Stimulated activated CD8-positive, alpha-beta memory T cell treated with anti-CD3 and anti-CD28 coated beads, Interleukin-7, amount 100 ng/mL, for 4 hours (primary cell): ENCODE measurements around the gene ZNF311.

ENCODE experiments used
- DNase-seq, 2 donors: peaks; one replicate each; pipeline ENCODE4 v3.0.0-alpha.2; 2020; ENCODE audit warnings: low read depth in 2 of 2

ZNF311 gene

GRCh38 chr6:29005183-29005885 is at the start of gene ZNF311:
Gene ZNF311 (minus strand): TSS chr6:29005315. CDS start chr6:29003954, 1,361 bp downstream.
- DNase-seq, result no peak

GRCh38 chr6:29051680-29052079 is 46.6 kb upstream of the ZNF311 start:
- DNase-seq, result no peak

- DNase-seq, result no peak
These were observed 40.0 kb upstream of the ZNF311 start, which contains the start of gene OR2W1 for GRCh38 chr6:29045075-29045474. Gene OR2W1 (minus strand): TSS chr6:29045175. CDS start chr6:29045175, 0 bp downstream.

GRCh38 chr6:29035951-29036350 is 30.8 kb upstream of the ZNF311 start:
- no peak for DNase-seq

- no peak for DNase-seq
These were observed 23.7 kb upstream of the ZNF311 start for GRCh38 chr6:29028821-29029220.

- no peak for DNase-seq
These were observed 20.9 kb upstream of the ZNF311 start for GRCh38 chr6:29025927-29026585.

- no peak for DNase-seq
These were observed 16.3 kb upstream of the ZNF311 start for GRCh38 chr6:29021434-29021833.

GRCh38 chr6:29019629-29020028 is 14.5 kb upstream of the ZNF311 start:
- no peak for DNase-seq

- DNase-seq, result no peak
These were observed 12.3 kb upstream of the ZNF311 start for GRCh38 chr6:29017428-29017802.

GRCh38 chr6:29016559-29017427 is 11.7 kb upstream of the ZNF311 start:
- peak; percentile 62 to 70 for DNase-seq

GRCh38 chr6:29014729-29015608 is 9.9 kb upstream of the ZNF311 start:
- no peak for DNase-seq

- DNase-seq, result peak in 1 of 2 donors; percentile 23
These were observed 6.2 kb upstream of the ZNF311 start for GRCh38 chr6:29011276-29011734.

GRCh38 chr6:29009358-29009757 is 4.2 kb upstream of the ZNF311 start:
- no peak for DNase-seq

GRCh38 chr6:29008089-29008488 is 3.0 kb upstream of the ZNF311 start:
- no peak for DNase-seq

- DNase-seq, result no peak
These were observed 8.1 kb downstream of the ZNF311 start for GRCh38 chr6:28996844-28997510.

- no peak for DNase-seq
These were observed 9.9 kb downstream of the ZNF311 start for GRCh38 chr6:28995093-28995650.

- DNase-seq, result peak; percentile 48 to 52
These were observed 16.4 kb downstream of the ZNF311 start for GRCh38 chr6:28988536-28989311.

- no peak for DNase-seq
These were observed 19.5 kb downstream of the ZNF311 start for GRCh38 chr6:28985462-28986164.

- DNase-seq, result no peak
These were observed 21.3 kb downstream of the ZNF311 start for GRCh38 chr6:28983838-28984237.
